ENCODE results near the gene ID4.
"Not testable (repeated sequence)": the region's sequence is repeated elsewhere in the genome, so short reads cannot be mapped to it uniquely, and the experiment has no call there.

ID4 gene

DNA sequence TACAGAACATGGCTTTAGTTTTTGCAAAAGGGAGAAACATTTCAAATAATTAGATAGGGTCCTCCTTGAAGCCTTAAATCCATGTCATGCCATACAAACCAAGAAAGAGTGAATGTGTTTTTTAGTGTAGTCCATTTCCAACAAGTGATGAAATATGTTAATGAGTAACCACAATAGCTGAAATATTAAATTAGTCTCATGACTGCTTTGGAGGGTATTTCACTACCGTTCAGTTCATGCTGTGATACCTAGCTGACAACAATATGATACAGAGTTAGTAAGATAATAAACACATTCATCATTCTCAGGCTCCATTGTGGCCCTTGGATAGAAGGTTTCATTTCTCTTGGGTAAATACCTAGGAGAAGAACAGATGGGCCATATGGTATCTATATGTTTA is 5.8 kb upstream of the ID4 start:
- H3K4me3 ChIP-seq (ENCODE audit: low read depth, low read length) = no peak overlapping the region

DNA sequence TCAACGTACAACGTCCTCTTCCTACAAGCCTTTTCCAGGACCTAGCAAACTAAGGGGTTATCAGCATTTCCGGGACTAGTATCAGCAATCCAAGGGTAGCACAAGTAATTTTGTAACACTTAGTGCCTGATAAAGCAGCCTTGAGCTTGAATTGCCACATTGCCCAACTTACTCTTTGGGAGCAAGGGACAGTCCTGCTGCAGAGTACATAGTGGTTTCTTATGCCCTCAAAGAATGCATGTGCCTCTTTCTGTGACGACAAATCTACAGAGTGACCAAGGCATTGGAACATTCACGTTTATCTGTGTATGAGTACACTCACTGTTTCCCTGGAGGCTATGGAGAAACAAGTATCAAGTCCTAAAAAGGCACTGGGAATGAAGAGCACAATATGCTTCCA is 3.2 kb upstream of the ID4 start:
- no peak overlapping the region for H3K4me3 ChIP-seq (ENCODE audit: low read depth, low read length)

DNA sequence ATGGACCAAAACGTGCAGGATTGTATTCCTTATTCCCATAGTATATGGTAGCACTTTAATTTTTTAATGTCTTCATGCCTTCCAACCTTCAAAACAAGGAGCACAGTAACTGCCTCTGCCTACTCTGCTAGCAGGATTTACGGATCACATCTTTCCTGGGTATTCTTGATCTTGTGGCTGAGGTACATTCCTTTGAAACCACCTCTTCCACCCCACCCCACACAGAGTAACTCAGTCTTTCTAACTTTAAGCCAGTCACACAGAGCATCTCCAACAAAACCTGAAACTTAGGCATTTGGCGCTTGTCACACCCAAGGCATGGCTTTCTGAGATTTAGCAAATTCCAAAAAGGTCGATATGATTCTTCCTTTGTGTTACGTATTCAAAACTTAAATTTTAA is 2.3 kb upstream of the ID4 start:
- H3K4me3 ChIP-seq (ENCODE audit: low read depth, low read length) = no peak overlapping the region

DNA sequence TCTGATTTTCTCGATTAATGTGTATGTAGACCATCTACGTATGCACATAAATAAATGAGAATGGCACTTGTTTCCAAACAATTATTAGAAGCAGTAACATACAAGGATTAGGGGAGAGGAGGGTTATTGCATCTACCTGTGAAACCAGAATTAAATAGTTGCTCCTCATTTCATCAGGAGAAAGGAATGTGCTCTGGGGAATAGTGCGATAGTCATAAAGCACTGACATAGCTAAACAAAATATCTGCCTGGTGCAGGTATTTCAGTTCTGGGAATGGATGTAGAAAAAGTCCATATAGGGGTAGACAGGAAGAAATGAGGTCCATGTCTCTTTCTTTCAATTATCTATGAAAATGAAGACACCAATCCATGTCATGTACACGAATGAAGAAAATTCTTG is 1.6 kb upstream of the ID4 start:
- H3K4me3 ChIP-seq (ENCODE audit: low read depth, low read length) = no peak overlapping the region

DNA sequence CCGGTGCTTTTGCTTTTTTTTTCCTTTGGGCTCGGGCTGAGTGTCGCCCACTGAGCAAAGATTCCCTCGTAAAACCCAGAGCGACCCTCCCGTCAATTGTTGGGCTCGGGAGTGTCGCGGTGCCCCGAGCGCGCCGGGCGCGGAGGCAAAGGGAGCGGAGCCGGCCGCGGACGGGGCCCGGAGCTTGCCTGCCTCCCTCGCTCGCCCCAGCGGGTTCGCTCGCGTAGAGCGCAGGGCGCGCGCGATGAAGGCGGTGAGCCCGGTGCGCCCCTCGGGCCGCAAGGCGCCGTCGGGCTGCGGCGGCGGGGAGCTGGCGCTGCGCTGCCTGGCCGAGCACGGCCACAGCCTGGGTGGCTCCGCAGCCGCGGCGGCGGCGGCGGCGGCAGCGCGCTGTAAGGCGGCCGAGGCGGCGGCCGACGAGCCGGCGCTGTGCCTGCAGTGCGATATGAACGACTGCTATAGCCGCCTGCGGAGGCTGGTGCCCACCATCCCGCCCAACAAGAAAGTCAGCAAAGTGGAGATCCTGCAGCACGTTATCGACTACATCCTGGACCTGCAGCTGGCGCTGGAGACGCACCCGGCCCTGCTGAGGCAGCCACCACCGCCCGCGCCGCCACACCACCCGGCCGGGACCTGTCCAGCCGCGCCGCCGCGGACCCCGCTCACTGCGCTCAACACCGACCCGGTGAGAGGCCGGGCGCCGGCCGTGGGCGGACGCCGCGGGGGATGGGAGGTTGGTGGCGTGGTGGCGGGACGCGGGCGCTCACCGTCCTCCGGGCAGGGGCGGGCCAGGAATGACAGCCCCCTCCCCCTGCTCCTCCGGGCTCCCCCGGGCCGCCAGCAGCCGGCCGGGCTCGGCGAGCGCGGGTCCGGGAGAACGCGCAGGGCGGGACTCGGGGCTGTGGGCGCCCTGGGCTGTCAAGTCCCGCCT is 606 bp downstream of the ID4 start:
- peak overlapping the region; percentile 79 for H3K4me3 ChIP-seq (ENCODE audit: low read depth, low read length)

DNA sequence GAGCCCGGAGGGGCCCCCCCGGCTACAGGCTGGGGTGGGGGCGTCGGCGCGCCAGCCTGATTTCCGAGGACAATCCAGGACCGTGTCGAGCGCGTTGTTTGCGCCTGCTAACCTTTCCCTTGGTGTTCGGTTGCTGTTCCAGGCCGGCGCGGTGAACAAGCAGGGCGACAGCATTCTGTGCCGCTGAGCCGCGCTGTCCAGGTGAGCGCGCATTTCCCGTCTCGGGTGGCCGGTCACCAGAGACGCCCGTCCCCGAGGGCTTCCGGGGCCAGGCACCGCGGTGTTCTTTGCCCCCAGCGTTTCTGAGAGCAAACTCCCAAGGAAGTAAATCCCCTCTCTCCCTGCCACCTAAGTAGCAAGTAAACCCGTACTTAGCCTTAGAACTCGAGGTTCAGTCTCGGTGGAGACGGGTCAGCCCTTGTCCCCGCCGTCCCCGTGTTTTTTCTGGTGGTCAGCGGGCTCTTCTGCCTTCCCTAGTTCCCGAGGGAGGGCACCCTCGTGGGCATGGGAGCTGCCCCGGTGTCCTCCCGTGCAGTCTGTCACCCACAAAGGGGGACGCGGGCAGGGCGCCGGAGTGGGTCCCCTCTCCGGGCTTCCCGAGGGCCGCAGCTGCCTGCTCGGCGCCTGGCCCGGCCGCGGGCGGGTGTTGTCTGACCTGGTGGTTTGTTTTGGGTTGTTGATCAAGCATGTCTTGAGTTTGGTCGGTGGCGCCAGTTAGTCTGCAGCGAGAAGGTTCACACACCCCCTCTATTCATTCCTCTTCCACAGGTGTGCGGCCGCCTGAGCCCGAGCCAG is 1.5 kb downstream of the ID4 start:
- H3K4me3 ChIP-seq (ENCODE audit: low read depth, low read length) = peak overlapping the region; percentile 79

DNA sequence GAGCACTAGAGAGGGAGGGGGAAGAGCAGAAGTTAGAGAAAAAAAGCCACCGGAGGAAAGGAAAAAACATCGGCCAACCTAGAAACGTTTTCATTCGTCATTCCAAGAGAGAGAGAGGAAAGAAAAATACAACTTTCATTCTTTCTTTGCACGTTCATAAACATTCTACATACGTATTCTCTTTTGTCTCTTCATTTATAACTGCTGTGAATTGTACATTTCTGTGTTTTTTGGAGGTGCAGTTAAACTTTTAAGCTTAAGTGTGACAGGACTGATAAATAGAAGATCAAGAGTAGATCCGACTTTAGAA is 2.0 kb downstream of the ID4 start:
- H3K4me3 ChIP-seq (ENCODE audit: low read depth, low read length) = peak overlapping the region; percentile 79

DNA sequence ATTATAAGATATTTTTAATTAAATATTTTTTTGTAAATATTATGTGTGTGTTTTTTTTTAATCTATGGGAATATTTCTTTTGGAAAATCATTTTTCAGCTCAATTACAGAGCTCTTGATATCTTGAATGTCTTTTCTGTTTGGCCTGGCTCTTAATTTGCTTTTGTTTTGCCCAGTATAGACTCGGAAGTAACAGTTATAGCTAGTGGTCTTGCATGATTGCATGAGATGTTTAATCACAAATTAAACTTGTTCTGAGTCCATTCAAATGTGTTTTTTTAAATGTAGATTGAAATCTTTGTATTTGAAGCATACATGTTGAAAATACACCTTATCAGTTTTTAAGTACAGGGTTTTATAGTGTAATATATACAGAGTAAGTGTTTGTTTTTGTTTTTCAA is 2.6 kb downstream of the ID4 start:
- no peak overlapping the region for H3K4me3 ChIP-seq (ENCODE audit: low read depth, low read length)

DNA sequence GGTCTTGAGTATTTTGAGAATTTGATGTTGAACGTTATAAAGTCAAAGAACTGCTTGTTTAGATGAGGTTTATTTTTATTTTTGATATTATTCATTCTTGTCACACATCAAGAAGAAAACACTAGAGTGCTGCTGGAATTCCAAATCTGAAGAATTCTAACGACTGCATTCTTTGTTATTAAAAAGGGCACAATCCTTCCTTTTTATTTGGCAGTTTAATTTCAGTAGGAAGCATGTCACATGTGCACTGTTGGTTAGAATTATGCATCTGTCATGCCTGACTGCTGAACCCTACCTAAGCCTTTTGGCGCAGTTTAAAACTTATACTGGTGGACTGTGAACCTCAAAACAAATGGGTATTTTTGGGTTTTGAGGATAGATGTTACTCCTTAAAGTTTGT is 4.0 kb downstream of the ID4 start:
- no peak overlapping the region for H3K4me3 ChIP-seq (ENCODE audit: low read depth, low read length)

DNA sequence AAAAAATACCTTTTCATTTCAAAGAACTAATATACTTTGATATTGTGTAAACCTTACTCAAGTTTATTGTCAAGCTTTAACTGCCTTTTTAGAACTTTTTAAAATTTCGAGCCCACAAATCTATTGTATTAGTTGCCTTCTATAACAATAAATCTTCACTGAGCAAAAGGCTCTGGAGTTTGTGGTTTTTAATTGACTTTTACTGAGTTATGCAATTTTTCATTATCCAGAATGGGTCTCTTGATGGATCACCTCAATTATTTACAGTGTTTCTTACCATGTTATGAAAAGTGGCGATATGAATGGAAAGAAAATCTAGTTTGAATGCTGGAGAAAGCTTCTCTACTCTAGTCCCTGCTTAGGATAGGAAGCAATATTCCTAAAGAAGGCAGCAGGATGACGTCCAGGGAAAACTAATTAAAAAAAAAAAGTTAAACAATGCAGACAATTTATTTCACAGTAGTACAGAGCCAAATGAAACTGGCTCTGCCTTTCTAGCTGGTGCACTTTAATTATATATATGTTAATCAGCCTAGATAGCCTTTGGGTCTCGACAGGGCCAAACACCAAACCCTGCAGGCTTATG is 5.0 kb downstream of the ID4 start:
- H3K4me3 ChIP-seq (ENCODE audit: low read depth, low read length) = no peak overlapping the region

DNA sequence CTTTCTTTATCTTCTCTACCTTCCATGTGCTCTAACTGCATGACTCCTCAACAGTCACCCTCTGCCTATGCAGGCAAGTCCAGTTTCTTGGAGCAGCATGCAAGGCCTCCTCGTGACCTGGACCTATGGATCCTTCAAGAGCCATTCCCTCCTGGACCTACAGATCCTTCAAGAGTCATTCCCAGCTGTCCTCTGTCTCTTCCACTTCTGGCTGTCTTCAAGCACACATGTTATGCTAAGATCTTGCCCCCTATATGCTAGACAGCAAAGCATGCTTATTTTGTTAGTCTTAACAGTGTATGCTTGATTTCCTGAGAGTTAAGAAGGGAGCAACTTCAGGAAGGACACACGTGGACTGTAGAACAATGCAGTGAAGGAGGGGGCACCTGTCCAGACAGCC is 7.5 kb downstream of the ID4 start:
- H3K4me3 ChIP-seq (ENCODE audit: low read depth, low read length) = no peak overlapping the region

DNA sequence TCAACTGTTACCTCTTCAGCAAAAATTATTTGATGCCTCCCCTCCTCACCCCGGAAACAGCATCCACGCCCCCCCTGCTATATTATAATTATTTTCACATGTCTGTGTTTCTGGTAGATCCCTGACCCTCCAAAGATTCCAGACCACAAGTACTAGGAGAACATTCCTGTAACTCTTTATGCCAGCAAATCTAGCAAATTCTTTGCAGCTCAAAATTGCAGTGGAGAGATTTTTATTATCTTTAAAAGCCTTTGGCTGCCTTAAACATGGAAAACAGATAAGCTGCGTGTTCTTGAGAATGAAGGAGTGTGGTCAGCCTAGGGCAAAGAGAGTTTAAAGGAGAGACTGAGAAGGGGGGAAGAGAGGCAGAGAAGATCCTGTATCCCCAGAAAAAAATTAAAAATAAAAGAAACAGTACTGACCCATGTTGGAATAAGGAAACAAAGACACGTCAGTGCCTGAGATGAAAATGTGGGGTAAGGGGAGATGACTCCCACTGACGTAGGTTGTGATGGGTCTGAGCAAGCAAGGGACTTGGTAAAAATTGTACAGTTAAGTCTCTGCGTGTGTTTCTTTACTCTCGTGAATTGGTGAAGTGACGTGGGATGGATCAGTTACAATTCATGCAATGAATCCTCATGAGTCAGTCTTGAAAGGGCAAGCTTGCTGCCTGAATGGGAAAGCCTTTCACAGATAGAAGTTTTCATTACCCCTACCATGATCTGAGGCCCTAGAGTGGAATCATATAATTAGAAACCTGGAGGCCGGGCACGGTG is 8.3 kb downstream of the ID4 start:
- no peak overlapping the region for H3K4me3 ChIP-seq (ENCODE audit: low read depth, low read length)

DNA sequence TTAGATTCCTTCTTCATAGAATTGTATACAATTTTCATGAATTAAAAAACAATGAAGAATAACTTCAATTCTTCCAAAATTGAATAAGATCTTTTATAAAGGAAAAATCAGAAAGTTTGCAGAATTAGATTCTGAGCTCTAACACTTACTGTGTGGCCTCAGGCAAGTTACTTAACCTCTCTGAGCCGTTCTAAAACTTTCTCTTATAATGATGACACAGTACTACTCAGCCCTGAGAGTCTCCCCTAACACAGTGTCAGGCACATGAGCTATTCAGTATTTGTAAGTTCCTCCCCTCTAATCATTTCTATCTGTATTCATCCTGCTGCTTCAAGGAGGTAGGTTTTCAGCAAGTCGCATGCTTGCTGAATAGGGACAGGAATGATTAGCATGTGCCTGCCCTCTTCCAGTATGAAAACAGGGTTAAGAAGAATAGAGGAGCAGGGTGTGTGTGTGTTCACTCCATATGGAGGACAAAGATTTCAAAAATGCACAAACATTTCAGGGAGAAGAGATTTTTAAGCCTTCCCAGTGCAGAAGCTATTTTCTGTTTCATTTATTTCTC is 11.4 kb downstream of the ID4 start:
- H3K4me3 ChIP-seq (ENCODE audit: low read depth, low read length) = no peak overlapping the region

DNA sequence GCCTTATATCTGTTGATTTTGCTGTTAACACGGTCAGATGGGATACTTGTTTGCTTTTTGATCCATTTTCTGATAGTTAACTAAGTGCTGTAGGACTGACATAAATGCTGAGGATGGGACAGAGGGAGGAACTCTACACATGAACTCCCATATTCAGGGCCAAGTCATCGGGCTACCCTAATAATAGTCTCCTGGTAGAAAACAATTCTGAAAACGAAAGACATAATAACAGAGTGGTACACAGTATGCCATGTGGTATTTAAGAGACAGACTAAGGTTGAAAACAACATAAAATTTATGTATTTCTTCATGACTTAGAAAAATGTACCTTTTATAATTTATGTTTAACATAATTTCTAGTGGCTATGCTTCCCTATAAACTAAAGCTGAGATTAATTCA is 12.0 kb downstream of the ID4 start:
- H3K4me3 ChIP-seq (ENCODE audit: low read depth, low read length) = no peak overlapping the region

DNA sequence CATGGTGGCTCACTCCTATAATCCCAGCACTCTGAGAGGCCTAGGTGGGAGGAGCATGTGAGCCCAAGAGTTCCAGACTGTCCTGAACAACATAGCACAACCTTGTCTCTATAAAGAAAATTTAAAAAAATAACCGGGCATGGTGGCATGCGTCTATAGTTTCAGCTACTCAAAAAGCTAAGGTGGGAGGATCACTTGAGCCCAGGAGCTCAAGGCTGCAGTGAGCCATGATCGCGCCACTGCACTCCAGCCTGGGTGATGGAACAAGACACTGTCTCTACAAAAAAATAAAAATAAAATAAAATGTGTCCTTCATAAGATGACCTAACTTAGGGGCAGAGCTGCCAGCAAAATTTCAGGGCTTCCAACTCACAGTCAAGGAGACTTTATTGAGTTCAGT is 12.6 kb downstream of the ID4 start:
- H3K4me3 ChIP-seq (ENCODE audit: low read depth, low read length) = no peak overlapping the region

DNA sequence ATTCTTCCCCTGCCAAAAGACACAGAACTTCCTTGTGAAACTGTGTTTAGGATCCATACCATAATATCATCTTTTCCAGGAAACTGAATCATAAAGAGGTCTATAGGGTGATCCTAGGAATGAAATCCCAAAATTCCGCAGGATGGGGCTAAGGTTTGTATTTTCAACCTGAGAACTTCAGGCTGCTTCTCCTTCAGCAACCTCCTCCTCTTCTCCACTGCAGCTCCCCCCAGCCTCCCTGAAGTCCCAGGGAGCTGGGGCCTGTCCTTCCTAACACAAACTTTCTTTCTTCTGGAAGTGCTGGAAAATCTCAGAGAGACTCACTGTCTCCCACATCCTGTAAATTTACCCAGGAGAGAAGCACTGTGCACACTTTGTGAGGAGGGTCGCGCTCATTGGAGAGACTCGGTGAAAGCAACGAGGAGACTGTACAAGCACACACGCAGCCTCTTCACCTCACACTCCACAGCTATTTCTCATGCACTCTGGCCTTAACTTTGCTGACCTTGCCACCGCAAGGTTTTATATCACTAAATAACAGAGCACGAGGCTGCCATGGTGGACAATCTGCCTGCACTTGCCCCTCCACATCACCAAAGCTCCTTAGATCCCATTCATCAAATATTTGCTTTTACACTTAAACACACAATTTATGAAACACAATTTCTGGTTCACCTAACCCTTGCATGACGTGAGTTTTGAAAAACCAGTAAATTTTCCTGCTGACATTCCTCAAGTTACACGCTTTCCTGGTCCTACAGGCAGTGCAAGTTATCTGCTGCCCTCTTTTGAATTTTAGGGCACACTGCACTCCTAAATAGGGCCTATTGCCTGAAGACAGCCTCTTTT is 14.3 kb downstream of the ID4 start:
- no peak overlapping the region for H3K4me3 ChIP-seq (ENCODE audit: low read depth, low read length)

DNA sequence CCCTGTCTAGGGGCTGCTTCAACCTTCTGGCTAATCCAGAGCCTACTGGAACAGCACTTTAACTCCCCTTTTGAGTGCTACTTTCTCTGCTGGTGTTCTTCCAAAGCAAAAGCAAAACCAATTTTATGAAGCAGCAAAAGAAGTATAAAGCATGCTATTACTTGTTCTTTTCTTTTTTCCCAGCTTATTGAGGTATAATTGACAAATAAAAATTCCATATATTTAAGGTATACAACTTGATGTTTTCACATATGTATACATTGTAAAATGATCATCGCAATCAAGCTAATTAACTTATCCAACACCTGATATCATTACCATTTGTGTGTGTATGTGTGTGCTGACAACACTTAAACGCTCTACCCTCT is 14.9 kb downstream of the ID4 start:
- H3K4me3 ChIP-seq (ENCODE audit: low read depth, low read length) = no peak overlapping the region

DNA sequence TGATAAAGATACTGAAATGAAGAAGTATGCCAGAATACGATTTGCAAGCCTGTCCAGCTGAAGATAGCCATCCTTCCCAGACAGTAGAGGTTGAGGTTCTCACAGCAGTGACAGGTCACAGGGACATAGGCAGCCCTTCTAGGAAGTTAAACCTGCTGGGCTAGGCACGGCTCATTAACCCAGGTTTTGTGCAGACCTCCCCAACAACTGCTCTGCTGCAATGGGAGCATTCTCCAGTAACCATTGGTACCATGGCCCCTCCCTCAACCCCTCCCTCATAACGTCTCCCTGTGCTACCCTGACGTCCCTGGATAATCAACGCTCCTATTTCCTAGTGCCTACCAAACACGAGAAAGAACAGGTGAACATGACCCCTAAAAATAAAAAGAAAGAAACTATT is 15.8 kb downstream of the ID4 start:
- no peak overlapping the region for H3K4me3 ChIP-seq (ENCODE audit: low read depth, low read length)

DNA sequence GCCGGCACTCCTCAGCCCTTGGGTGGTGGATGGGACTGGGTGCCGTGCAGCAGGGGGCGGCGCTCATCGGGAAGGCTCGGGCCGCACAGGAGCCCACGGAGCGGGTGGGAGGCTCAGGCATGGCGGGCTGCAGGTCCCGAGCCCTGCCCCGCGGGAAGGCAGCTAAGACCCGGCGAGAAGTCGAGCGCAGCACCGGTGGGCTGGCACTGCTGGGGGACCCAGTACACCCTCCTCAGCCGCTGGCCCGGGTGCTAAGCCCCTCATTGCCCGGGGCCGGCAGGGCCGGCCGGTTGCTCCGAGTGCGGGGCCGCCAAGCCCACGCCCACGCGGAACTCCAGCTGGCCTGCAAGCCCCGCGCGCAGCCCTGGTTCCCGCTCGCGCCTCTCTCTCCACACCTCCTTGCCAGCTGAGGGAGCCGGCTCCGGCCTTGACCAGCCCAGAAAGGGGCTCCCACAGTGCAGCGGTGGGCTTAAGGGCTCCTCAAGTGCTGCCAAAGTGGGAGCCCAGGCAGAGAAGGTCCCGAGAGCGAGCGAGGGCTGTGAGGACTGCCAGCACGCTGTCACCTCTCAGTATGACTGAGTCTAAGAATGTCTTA is 17.3 kb downstream of the ID4 start:
- H3K4me3 ChIP-seq (ENCODE audit: low read depth, low read length) = not testable (repeated sequence)

DNA sequence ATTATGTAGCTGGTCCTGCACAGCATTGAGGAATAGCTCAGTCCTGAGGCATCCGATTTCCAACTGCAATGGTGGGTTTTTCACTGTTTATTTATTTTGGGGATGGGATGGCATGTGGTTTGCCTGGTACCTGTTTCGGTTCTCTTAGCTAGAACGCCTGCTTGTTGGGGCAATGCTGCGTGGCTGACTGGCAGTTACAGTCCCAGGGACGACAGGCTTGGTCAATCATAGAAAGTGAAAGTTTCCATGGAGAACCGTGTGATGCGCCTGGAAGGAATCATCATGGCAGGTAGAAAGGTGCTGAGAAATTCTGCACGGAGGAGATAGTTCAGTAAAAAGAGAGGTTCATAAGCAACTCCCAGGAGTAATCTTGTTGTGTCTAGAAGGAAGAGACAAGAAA is 18.4 kb downstream of the ID4 start:
- H3K4me3 ChIP-seq (ENCODE audit: low read depth, low read length) = no peak overlapping the region
